Mucosa of descending colon (tissue), 3 donors: Measurements from ENCODE around the gene RAB17. TPM values are rescaled to one million over a fixed set of nuclear protein-coding genes. Genes with fewer than 3 reads are reported as not detected.

ENCODE experiments used
- ATAC-seq: fragments of 200-7000 bp; cut with Tn5 transposase; one replicate; pipeline ENCODE4 v1.9.1; 2020; ENCODE audit warnings: mild to moderate bottlenecking, moderate library complexity
- DNase-seq, 3 donors: peaks; one replicate each; pipeline ENCODE4 v3.0.0-alpha.2; 2020
- H3K36me3 ChIP-seq: fragments of 200-600 bp; one replicate; pipeline ENCODE4 v1.8.0; 2021; ENCODE audit warnings: low read depth, mild to moderate bottlenecking
- H3K4me1 ChIP-seq: fragments of 200-600 bp; one replicate; pipeline ENCODE4 v1.8.0; 2021; ENCODE audit warnings: low read depth, mild to moderate bottlenecking
- H3K4me3 ChIP-seq: fragments of 200-600 bp; one replicate; pipeline ENCODE4 v1.8.0; 2021; ENCODE audit warnings: mild to moderate bottlenecking
- H3K9me3 ChIP-seq: fragments of 200-600 bp; one replicate; pipeline ENCODE4 v1.8.0; 2021; ENCODE audit warnings: mild to moderate bottlenecking
- CTCF ChIP-seq: fragments of 200-600 bp; IDR thresholded peaks from one replicate; pipeline ENCODE4 v1.8.0; 2022; ENCODE audit warnings: antibody characterized with exemption, mild to moderate bottlenecking
- intact Hi-C, 2 donors: fragments of 100-400 bp; cut with DNase I in 1 of 2; cut with micrococcal nuclease in 1 of 2; formaldehyde crosslinking; loops; one replicate each; pipeline versions ENCODE4 v1.11.0 to v1.11.1; 2022; cut with DNase I, micrococcal nuclease
- total RNA-seq, 3 donors: library from RNA; stranded (reverse); fragmentation: NEBNext Ultra II Directional in 2 of 3; extraction: Animal tissue kit (Norgen Biotek cat#: 25700) in 2 of 3; gene quantifications; one replicate each; pipeline versions ENCODE4 v1.2.1 to v1.2.4, GENCODE V29; 2021 to 2023
- donor health status: DM: no; HTN: no; CAD: no; lungs with moderate emphysema.
- donor health status: DM: no; HTN: no; CAD: no.
- donor health status: DM: no; HTN: yes; CAD: no.

Gene RAB17
- total RNA-seq, 3 donors from 2014 or later: 25.8 to 95.2 (median 62.8) TPM

DNA sequence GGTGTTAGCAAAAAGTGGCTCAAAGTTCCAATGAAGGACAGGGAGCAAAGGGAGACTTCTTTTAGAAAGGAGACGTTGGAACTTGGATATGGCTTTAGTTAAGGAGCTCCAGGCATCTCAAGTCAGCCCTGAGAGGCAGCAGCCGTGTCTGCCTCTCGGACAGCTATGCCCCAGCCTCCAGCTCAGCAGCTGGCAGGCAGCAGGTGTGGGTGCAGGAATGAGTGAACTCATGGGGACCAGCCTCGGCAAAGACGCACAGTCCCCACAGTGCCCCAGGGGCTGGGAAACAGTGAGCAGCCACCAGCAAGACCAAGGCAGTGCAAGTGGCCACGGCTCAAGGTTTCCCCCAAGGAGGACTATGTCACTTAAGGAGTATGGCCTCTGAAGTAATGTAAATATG is 35.2 kb upstream of the RAB17 start:
- no peak for TF ChIP-seq CTCF
- intact Hi-C loops: no loop called here
- Histone ChIP-seq H3K36me3 (no peaks in the 10 kb centered on the region), H3K9me3 (no peaks in the 10 kb centered on the region), H3K4me3 (no peak overlapping the region), H3K4me1 (peaks cover 4% of the 10 kb centered on the region)
- ATAC-seq (no peak), DNase-seq (no peak)

- Histone ChIP-seq H3K4me3 (no peak overlapping the region), H3K36me3 (no peaks in the 10 kb centered on the region), H3K4me1 (peaks cover 4% of the 10 kb centered on the region), H3K9me3 (no peaks in the 10 kb centered on the region)
- no peak for ATAC-seq
- TF ChIP-seq CTCF: no peak
- intact Hi-C loops: no loop called here
- DNase-seq: peak in 1 of 3 donors; percentile 36
These were observed 34.7 kb upstream of the RAB17 start for GRCh38 chr2:237625216-237625705.

DNA sequence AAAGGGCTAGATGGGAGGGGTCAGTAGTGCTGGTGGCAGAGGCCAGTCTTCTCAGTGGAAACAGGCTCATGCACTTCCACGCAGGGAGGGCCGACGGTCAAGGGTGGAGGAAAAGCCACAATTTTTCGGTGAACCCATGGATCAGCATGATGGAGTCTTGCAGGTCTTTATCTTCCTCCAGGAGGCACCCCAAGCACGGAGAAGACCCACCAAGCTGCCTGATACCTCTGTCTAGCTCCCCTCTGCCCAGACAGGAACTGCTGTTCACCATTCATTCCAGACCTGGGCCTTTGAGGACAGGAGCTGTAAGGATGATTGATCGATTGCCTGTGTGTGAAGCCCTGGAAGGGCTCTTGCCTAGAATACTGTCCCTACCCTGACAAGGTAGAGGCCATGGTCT is 34.0 kb upstream of the RAB17 start:
- Histone ChIP-seq H3K9me3 (no peaks in the 10 kb centered on the region), H3K36me3 (no peaks in the 10 kb centered on the region), H3K4me3 (no peak overlapping the region), H3K4me1 (peaks cover 4% of the 10 kb centered on the region)
- intact Hi-C loops: no loop called here
- ATAC-seq (no peak), DNase-seq (no peak)
- TF ChIP-seq CTCF: no peak

- peaks cover 4% of the 10 kb centered on the region for H3K4me1 ChIP-seq
- H3K4me3 ChIP-seq: no peak overlapping the region
- ATAC-seq: no peak
- no peaks in the 10 kb centered on the region for H3K36me3 ChIP-seq
- H3K9me3 ChIP-seq: no peaks in the 10 kb centered on the region
- no peak for DNase-seq
- TF ChIP-seq CTCF: no peak
- intact Hi-C loops: no loop called here
These were observed 33.2 kb upstream of the RAB17 start for GRCh38 chr2:237623428-237624403.

GRCh38 chr2:237618449-237618848 is 27.9 kb upstream of the RAB17 start:
- no peak for ATAC-seq
- no peak for TF ChIP-seq CTCF
- H3K9me3 ChIP-seq: no peaks in the 10 kb centered on the region
- DNase-seq: no peak
- peaks cover 4% of the 10 kb centered on the region for H3K4me1 ChIP-seq
- intact Hi-C loops: no loop called here
- H3K4me3 ChIP-seq: no peak overlapping the region
- H3K36me3 ChIP-seq: no peaks in the 10 kb centered on the region
